ENCODE measurements around the gene WDFY4.

The WDFY4 gene

GRCh38 chr10:48777110-48777509, 92.4 kb downstream of the WDFY4 start:
- DNase-seq: no peak

- no peak for DNase-seq
Observed at GRCh38 chr10:48778193-48778857, 93.7 kb downstream of the WDFY4 start.

- no peak for DNase-seq
Observed at GRCh38 chr10:48779077-48779476, 94.4 kb downstream of the WDFY4 start.

- DNase-seq: no peak
Observed at GRCh38 chr10:48779546-48780152, 95.0 kb downstream of the WDFY4 start.

GRCh38 chr10:48780341-48780740, 95.7 kb downstream of the WDFY4 start:
- DNase-seq: no peak

GRCh38 chr10:48782386-48782785, 97.7 kb downstream of the WDFY4 start:
- DNase-seq: no peak

- DNase-seq: no peak
Observed at GRCh38 chr10:48784031-48784430, 99.4 kb downstream of the WDFY4 start.

- DNase-seq: no peak
Observed at GRCh38 chr10:48785796-48786195, 101.1 kb downstream of the WDFY4 start.

- DNase-seq: no peak
Observed at GRCh38 chr10:48786606-48787282, 102.1 kb downstream of the WDFY4 start.

- DNase-seq: no peak
Observed at GRCh38 chr10:48788554-48788953, 103.9 kb downstream of the WDFY4 start.

- peak in 1 of 2 donors; percentile 16 for DNase-seq
Observed at GRCh38 chr10:48789486-48790456, 105.1 kb downstream of the WDFY4 start.

GRCh38 chr10:48790457-48791044, 105.9 kb downstream of the WDFY4 start:
- DNase-seq: no peak

- no peak for DNase-seq
Observed at GRCh38 chr10:48791267-48791928, 106.7 kb downstream of the WDFY4 start.

- no peak for DNase-seq
Observed at GRCh38 chr10:48792121-48792520, 107.4 kb downstream of the WDFY4 start.

GRCh38 chr10:48792687-48793096, 108.0 kb downstream of the WDFY4 start:
- DNase-seq: no peak

- no peak for DNase-seq
Observed at GRCh38 chr10:48794074-48794473, 109.4 kb downstream of the WDFY4 start.

- no peak for DNase-seq
Observed at GRCh38 chr10:48796713-48797245, 112.1 kb downstream of the WDFY4 start.

GRCh38 chr10:48797830-48798229, 113.2 kb downstream of the WDFY4 start:
- DNase-seq: no peak

- no peak for DNase-seq
Observed at GRCh38 chr10:48798481-48799254, 114.0 kb downstream of the WDFY4 start.

- DNase-seq: no peak
Observed at GRCh38 chr10:48799341-48800006, 114.8 kb downstream of the WDFY4 start.
